Endothelial cell of umbilical vein (primary cell): ENCODE data around the gene GNAL. TPM values are rescaled to one million over a fixed set of nuclear protein-coding genes. Genes with fewer than 3 reads are reported as not detected.

Source experiments
- BruUV-seq: library from RNA; stranded (reverse); fragments of 400-500 nt; replicated peaks from 2 replicates; lab custom pipeline; 2021; lab: Mats Ljungman, UMichigan
- CTCF ChIA-PET: fragments of 300-600, 350-600 bp; sonication (Branson Sonifier 250); formaldehyde crosslinking; loops from one replicate; lab custom pipeline; 2021; ENCODE audit warnings: antibody characterized with exemption, inconsistent platforms; lab: Charles Lee
- POLR2A ChIA-PET: fragments of 300-600, 350-600 bp; sonication (Branson Sonifier 250); formaldehyde crosslinking; loops from one replicate; lab custom pipeline; 2021; ENCODE audit warnings: antibody characterized with exemption, inconsistent platforms; lab: Charles Lee
- DNase-seq: peaks from one replicate; pipeline ENCODE4 v3.0.0-alpha.2; 2011; ENCODE audit warnings: low read depth, low spot score
- FAIRE-seq: peaks from 2 replicates; lab custom pipeline; 2011; peaks lifted over from hg19 to GRCh38; lab: Jason Lieb, UNC
- H2AFZ ChIP-seq: 2 replicates; pipeline ENCODE4 v1.6.0; 2012; ENCODE audit warnings: low read depth, low read length, control low read depth, inconsistent platforms
- H3K27ac ChIP-seq: 2 replicates; pipeline ENCODE4 v1.5.1; 2011; ENCODE audit warnings: low read depth, mild to moderate bottlenecking, control low read depth, low read length, moderate library complexity; ENCODE audit not compliant: insufficient read depth
- H3K27me3 ChIP-seq, 2 experiments: 2 replicates each; pipeline versions ENCODE4 v1.6.0 to v1.6.1; 2011; ENCODE audit warnings: low read length in 2 of 2, mixed read lengths in 1 of 2; ENCODE audit not compliant: control insufficient read depth in 2 of 2, insufficient read depth in 2 of 2
- H3K36me3 ChIP-seq, 2 experiments: 2 replicates in 1 of 2; 3 replicates in 1 of 2; pipeline ENCODE4 v1.5.1; 2011; ENCODE audit warnings: low read length in 2 of 2, mild to moderate bottlenecking in 1 of 2, moderate library complexity in 1 of 2; ENCODE audit not compliant: control insufficient read depth in 2 of 2, insufficient read depth in 2 of 2; ENCODE audit errors: extremely low read depth in 1 of 2
- H3K4me1 ChIP-seq: 3 replicates; pipeline ENCODE4 v1.5.1; 2011; ENCODE audit warnings: mild to moderate bottlenecking, low read length; ENCODE audit not compliant: control insufficient read depth, insufficient read depth; ENCODE audit errors: extremely low read depth
- H3K4me2 ChIP-seq: 2 replicates; pipeline ENCODE4 v1.6.1; 2011; ENCODE audit warnings: low read length, control low read depth, mixed read lengths; ENCODE audit not compliant: insufficient read depth
- H3K4me3 ChIP-seq, 3 experiments: fragments of 200-600 bp in 1 of 3; sonication (generic), shearing (Covaris generic) in 1 of 3; replicated peaks in 1 of 3; 2 replicates each; pipeline ENCODE4 v1.5.1; 2011 to 2016; ENCODE audit warnings: control low read depth in 3 of 3, low read length in 3 of 3, mild to moderate bottlenecking in 2 of 3, inconsistent platforms in 1 of 3, low read depth in 1 of 3, moderate library complexity in 1 of 3; ENCODE audit not compliant: insufficient read depth in 1 of 3
- H3K79me2 ChIP-seq: 2 replicates; pipeline ENCODE4 v1.6.0; 2012; ENCODE audit warnings: low read length, inconsistent platforms; ENCODE audit not compliant: control insufficient read depth, insufficient read depth
- H3K9ac ChIP-seq: replicated peaks from 2 replicates; pipeline ENCODE3; 2011; ENCODE audit warnings: low read length, control low read depth; ENCODE audit not compliant: insufficient read depth; ENCODE audit errors: extremely low read depth
- H3K9me1 ChIP-seq: replicated peaks from 3 replicates; pipeline ENCODE4 v1.6.0; 2011; ENCODE audit warnings: mild to moderate bottlenecking, low read length; ENCODE audit not compliant: control insufficient read depth, insufficient read depth; ENCODE audit errors: extremely low read depth
- H3K9me3 ChIP-seq: replicated peaks from 2 replicates; pipeline ENCODE4 v1.5.1; 2012; ENCODE audit warnings: low read length, inconsistent platforms; ENCODE audit not compliant: control insufficient read depth, insufficient read depth
- H4K20me1 ChIP-seq: replicated peaks from 2 replicates; pipeline ENCODE3; 2011; ENCODE audit warnings: mild to moderate bottlenecking, low read length; ENCODE audit not compliant: control insufficient read depth, insufficient read depth; ENCODE audit errors: extremely low read depth
- CTCF ChIP-seq, 2 donors: IDR thresholded peaks; 1 replicate in 1 of 2; 2 replicates in 1 of 2; pipeline ENCODE4 v1.5.1; 2011; ENCODE audit warnings: low read length in 2 of 2, mild to moderate bottlenecking in 2 of 2, moderate library complexity in 2 of 2, control low read depth in 1 of 2, inconsistent platforms in 1 of 2, low read depth in 1 of 2; ENCODE audit not compliant: insufficient read depth in 1 of 2; ENCODE audit errors: extremely low read depth in 1 of 2
- EZH2 ChIP-seq: IDR thresholded peaks from 2 replicates; pipeline ENCODE4 v1.6.1; 2012; ENCODE audit warnings: borderline replicate concordance, low read depth, mild to moderate bottlenecking, moderate library complexity, low read length, inconsistent platforms; ENCODE audit not compliant: severe bottlenecking
- FOS ChIP-seq: IDR thresholded peaks from 2 replicates; pipeline ENCODE4 v1.6.1; 2011; ENCODE audit warnings: mild to moderate bottlenecking, low read length, moderate library complexity, borderline replicate concordance; ENCODE audit not compliant: insufficient read depth
- GATA2 ChIP-seq: IDR thresholded peaks from 2 replicates; pipeline ENCODE4 v1.7.0; 2011; ENCODE audit warnings: low read depth, mild to moderate bottlenecking, moderate library complexity, mixed read lengths, low read length; ENCODE audit not compliant: insufficient read length, insufficient read depth
- JUN ChIP-seq: IDR thresholded peaks from 2 replicates; pipeline ENCODE4 v1.6.1; 2011; ENCODE audit warnings: borderline replicate concordance, low read depth; ENCODE audit not compliant: insufficient read length, insufficient read depth
- MAX ChIP-seq: IDR thresholded peaks from 2 replicates; pipeline ENCODE4 v1.6.1; 2011; ENCODE audit not compliant: insufficient read depth, insufficient read length
- MYC ChIP-seq: IDR thresholded peaks from one replicate; pipeline ENCODE4 v1.6.1; 2011; ENCODE audit warnings: mild to moderate bottlenecking, low read depth, low read length
- POLR2A ChIP-seq: IDR thresholded peaks from 2 replicates; pipeline ENCODE4 v1.6.1; 2012; ENCODE audit warnings: low read depth, mild to moderate bottlenecking, control low read depth, low read length
- POLR2AphosphoS5 ChIP-seq: IDR thresholded peaks from 2 replicates; pipeline ENCODE4 v1.6.1; 2012; ENCODE audit warnings: low read depth, mild to moderate bottlenecking, control low read depth, low read length, moderate library complexity; ENCODE audit not compliant: insufficient read depth
- dilution Hi-C: fragments of 300-500 bp; cut with MboI; formaldehyde crosslinking; loops from one replicate; pipeline ENCODE4 v1.15.0; 2019; ENCODE audit warnings: low sequenced_read_pairs; ENCODE audit not compliant: extremely low pct_ligation_motif_present
- intact Hi-C: fragments of 100-400 bp; cut with micrococcal nuclease; formaldehyde crosslinking; loops from one replicate; pipeline ENCODE4 v1.10.0; 2022
- polyA plus RNA-seq, 4 experiments: library from polyadenylated mRNA; depleted of rRNA in 3 of 4; stranded (reverse) in 3 of 4; unstranded in 1 of 4; fragments of >200 nt; gene quantifications; 2 replicates each; pipeline versions ENCODE4 v1.2.1 to v1.2.3, GENCODE V29; 2011 to 2012; ENCODE audit warnings: missing spikeins in 1 of 4
- total RNA-seq: library from RNA; stranded (reverse); gene quantifications from 2 replicates; pipeline ENCODE4 v1.2.3, GENCODE V29; 2021

The GNAL gene
- total and polyA plus RNA-seq, 2 donors (not counting 3 experiments of a cell fraction or from before 2014, with no cell fraction given), result 0.07 to 0.73 TPM

GRCh38 chr18:11818486-11819203 lies 129.6 kb downstream of the GNAL start:
- Histone ChIP-seq H3K9me3 (no peaks in the 10 kb centered on the region), H3K4me1 (no peaks in the 10 kb centered on the region), H2AFZ (no peak overlapping the region), H3K4me3 (no peak overlapping the region), H3K27ac (no peak overlapping the region), H3K9me1 (no peaks in the 10 kb centered on the region), H3K9ac (no peak overlapping the region), H3K27me3 (no peaks in the 10 kb centered on the region), H3K79me2 (no peaks in the 10 kb centered on the region), H3K36me3 (no peaks in the 10 kb centered on the region), H3K4me2 (no peak overlapping the region), H4K20me1 (no peaks in the 10 kb centered on the region)
- no TSS peak for BruUV-seq
- dilution Hi-C loops, result no loop called here
- ChIA-PET POLR2A (no interaction called here), CTCF (interaction anchor here (1.5 kb wide), 1 partner anchor 22 kb away, joined by 3 read pairs; no protein-coding TSS in a partner anchor)
- no peak for TF ChIP-seq FOS
- TF ChIP-seq MYC, result no peak
- TF ChIP-seq JUN, result no peak
- TF ChIP-seq MAX, result no peak
- TF ChIP-seq GATA2, result no peak
- no peak for TF ChIP-seq POLR2A
- TF ChIP-seq CTCF (IDR thresholded peaks at IDR 0.05; ENCODE audit: extremely low read depth in 1 of 2, insufficient read depth in 1 of 2, low read depth in 1 of 2, low read length in 2 of 2), result no peak
- TF ChIP-seq POLR2AphosphoS5, result no peak
- TF ChIP-seq EZH2, result no peak
- no peak for DNase-seq
- no peak for FAIRE-seq
- intact Hi-C loops, result no loop called here
